HG02759 (cell line): Measurements from ENCODE around the gene ZNF385C.

Experiments used
- ATAC-seq: cut with Tn5 transposase; IDR thresholded peaks from one replicate; pipeline ENCODE4 v1.9.1; 2021; ENCODE audit warnings: mild to moderate bottlenecking, moderate library complexity; ENCODE audit not compliant: unreplicated experiment

The ZNF385C gene

DNA sequence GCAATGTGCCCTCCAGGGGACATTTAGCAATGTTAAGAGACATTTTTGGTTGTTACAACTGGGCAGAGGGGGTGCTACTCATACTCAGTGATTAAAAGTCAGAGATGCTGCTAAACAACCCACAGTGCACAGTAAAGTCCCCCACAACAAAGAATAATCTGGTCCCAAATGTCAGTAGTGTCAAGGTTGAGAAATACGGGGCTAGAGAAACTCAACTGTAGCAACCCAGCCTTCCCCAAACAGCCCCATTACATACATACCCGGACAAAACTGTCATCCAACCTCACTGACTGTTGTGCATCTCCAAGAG lies 101.5 kb downstream of the ZNF385C start:
- no peak for ATAC-seq

DNA sequence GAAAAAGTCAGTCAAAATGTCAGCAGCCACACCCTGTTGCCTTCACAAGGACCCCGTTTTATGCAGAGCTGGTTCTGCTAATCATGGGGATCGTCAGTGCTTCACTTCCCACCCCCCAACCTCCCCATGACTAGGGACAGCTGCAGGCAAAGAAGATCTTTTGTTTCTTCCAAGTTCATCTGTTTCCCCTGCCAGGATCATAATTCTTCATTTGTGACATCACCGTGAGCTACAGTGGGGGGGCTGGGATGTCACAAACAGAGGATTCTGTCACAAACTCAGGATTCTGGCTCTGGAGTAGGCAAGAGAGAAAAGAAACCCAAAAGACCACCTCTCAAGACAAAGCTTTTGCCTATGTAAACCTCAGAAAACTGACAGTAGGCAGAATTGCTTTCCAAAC lies 105.7 kb downstream of the ZNF385C start:
- no peak for ATAC-seq

GRCh38 chr17:41989702-41990419 lies 108.4 kb downstream of the ZNF385C start:
- ATAC-seq, result no peak

DNA sequence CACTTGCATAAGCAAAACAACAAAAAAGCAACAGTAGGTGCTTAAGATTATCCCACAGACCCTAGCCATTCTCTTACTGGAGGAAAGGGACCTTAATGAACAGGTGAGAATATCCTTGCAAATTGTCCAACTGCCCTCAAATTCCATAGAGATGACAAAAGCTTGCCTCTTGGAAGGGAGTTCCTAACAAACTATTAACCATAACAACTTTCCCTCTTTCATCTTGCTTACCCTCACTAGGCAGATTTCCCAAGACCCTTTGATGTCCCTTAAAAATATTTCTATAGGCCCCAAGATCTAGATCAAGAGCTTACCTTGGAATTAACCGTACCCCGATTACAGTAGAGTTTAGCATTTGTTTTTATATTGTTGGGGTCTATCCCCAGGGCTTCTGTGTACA lies 109.9 kb downstream of the ZNF385C start:
- ATAC-seq, result no peak

DNA sequence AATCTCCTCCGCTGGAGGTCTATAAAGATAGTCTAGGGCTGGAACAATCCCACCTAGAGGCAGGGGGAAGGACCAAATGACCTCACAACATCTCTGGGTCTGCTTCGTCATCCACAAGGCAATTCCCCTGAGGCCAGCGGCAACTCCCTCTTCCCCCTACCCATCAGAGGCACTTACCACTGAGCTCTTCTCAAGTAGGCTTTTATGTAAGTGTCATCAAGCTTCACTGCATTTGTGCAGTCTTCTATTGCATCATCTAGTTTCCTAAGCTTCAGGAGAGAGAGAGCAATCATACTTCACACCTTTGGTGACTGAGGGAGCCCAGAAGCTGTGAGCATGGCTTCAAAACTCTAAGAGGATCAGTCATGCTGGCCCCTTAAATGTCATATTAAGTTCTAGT lies 110.6 kb downstream of the ZNF385C start:
- ATAC-seq, result no peak

DNA sequence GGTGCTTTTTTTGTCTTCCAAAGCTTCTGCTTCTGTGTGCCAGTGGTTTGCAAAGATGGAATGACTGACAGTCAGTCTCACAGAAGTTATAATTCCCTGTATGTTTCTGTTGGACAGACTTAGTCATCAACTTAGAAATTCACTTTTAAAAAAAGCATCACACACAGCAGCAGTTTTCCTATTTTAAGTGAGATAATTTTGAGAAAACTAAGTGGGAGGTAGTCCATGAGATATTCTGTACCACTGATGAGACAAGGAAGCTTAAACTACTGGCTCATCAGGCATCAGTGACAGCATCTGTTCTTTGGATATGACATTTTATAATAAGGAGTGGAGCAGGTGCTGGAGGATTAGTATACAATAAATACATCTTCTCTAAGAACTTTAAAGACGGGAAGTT lies 111.6 kb downstream of the ZNF385C start:
- ATAC-seq, result no peak

GRCh38 chr17:41985919-41986318 lies 112.4 kb downstream of the ZNF385C start:
- no peak for ATAC-seq

GRCh38 chr17:41984454-41984853 lies 113.8 kb downstream of the ZNF385C start:
- no peak for ATAC-seq

DNA sequence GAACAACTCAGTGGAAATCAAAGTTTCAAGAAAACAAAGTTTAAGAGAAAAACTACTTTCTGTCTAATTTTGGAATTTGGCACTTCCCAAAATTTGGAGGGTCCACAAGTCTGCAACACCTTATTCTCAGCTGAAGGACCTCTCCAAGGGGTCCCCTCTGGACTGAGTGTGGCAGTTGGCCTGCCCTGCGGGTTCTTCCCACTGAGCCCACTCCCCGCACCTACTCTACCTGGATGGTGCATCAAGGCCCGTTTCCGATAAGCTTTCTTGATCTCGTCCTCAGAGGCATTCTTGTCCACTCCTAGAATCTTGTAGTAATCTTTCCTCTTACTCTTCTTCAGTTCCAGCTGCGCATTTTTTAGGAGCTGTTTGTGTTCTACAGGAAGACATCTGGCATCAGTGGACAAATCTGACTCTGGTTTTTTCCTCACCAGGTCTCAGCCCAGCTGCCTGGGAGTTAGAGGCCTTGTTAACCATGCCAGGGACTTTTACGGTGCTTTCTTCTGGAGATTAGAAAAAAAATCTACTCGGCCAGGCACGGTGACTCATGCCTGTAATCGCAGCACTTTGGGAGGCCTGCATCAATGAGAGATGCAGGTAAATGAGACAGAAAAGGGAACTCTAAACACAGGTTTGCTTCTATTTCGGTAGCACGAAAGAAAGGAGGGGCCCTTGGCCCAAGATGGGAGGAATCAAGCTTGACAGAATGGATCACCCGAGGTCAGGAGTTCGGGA lies 116.1 kb downstream of the ZNF385C start:
- no peak for ATAC-seq

DNA sequence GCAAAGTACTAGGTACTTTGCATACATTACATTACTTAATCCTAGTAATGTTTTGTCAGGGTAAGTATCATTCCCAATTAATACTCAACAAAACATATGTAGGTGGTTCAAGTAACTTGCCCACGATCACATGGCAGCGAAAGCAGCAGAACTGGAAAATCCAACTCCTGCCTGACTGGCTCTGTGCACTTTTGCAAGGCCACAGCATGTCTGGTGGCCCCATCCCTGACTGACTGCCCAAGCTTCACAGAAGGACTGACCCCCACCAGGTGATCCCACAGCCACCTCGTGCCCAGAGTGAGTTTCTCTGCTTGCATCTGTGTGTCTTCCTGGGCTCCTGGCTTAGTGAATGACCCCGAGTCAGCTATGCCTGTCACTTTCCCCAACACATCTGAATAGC lies 120.3 kb downstream of the ZNF385C start:
- ATAC-seq, result no peak

DNA sequence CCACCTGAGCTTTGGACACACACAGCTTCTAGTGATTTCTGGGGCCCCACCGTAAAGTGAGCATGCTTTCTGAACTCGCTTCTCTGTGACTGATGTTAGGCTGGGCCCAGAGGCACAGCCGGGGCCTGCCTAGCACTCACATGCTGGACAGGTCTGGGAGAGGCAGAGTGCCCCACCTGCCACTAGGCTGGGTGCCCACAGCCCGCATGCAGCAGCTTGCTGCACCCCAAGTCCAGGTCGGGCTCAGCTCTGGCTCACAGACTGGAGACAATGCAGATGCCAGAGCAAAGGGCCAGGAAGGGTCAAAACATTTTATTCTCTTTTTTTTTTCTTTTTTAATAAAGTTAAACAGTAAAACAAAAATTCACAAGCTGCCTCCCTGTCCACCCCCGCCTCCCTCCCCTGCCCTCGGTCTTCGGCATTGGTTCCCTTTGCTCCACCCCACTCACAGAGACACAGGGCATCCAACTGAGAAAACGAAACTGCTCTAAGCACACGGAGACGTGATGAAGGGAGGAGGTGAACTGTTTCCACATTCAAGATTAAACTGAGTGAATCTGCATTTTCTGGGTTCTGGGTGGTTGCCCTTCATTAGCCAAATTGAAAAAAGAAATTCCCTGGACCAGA lies 122.0 kb downstream of the ZNF385C start:
- no peak for ATAC-seq
